Kidney tubule cell (primary cell): ENCODE data around the gene ANOS1.

ENCODE experiments used
- DNase-seq: peaks from one replicate; pipeline ENCODE4 v3.0.0-alpha.2; 2018; ENCODE audit warnings: low spot score

ANOS1 gene

GRCh38 chrX:8714164-8714563 lies 17.8 kb downstream of the ANOS1 start:
- no peak for DNase-seq

GRCh38 chrX:8711401-8711800 lies 20.5 kb downstream of the ANOS1 start:
- DNase-seq = no peak

- DNase-seq = no peak
Observed at GRCh38 chrX:8704184-8704583, 27.8 kb downstream of the ANOS1 start.

- no peak for DNase-seq
Observed at GRCh38 chrX:8692871-8693270, 39.1 kb downstream of the ANOS1 start.

GRCh38 chrX:8689473-8689872 lies 42.5 kb downstream of the ANOS1 start:
- DNase-seq = no peak

- DNase-seq = peak; percentile 42
Observed at GRCh38 chrX:8688776-8689175, 43.2 kb downstream of the ANOS1 start.

- peak; percentile 4 for DNase-seq
Observed at GRCh38 chrX:8684201-8684965, 47.6 kb downstream of the ANOS1 start.

- no peak for DNase-seq
Observed at GRCh38 chrX:8683687-8684086, 48.2 kb downstream of the ANOS1 start.

GRCh38 chrX:8679550-8679949 lies 52.4 kb downstream of the ANOS1 start:
- DNase-seq = no peak

GRCh38 chrX:8675006-8675630 lies 56.8 kb downstream of the ANOS1 start:
- DNase-seq = no peak

- DNase-seq = no peak
Observed at GRCh38 chrX:8673201-8673600, 58.7 kb downstream of the ANOS1 start.

- no peak for DNase-seq
Observed at GRCh38 chrX:8672176-8672575, 59.8 kb downstream of the ANOS1 start.

- DNase-seq = peak; percentile 4
Observed at GRCh38 chrX:8668813-8669212, 63.1 kb downstream of the ANOS1 start.

- DNase-seq = no peak
Observed at GRCh38 chrX:8663325-8663724, 68.6 kb downstream of the ANOS1 start.

GRCh38 chrX:8657883-8658282 lies 74.1 kb downstream of the ANOS1 start:
- DNase-seq = no peak

- no peak for DNase-seq
Observed at GRCh38 chrX:8653956-8654355, 78.0 kb downstream of the ANOS1 start.

- DNase-seq = no peak
Observed at GRCh38 chrX:8649969-8650368, 82.0 kb downstream of the ANOS1 start.

GRCh38 chrX:8647176-8647575 lies 84.8 kb downstream of the ANOS1 start:
- no peak for DNase-seq

- no peak for DNase-seq
Observed at GRCh38 chrX:8639949-8640475, 91.9 kb downstream of the ANOS1 start.

- no peak for DNase-seq
Observed at GRCh38 chrX:8636497-8636896, 95.4 kb downstream of the ANOS1 start.

- DNase-seq = no peak
Observed at GRCh38 chrX:8635812-8636211, 96.1 kb downstream of the ANOS1 start.

- no peak for DNase-seq
Observed at GRCh38 chrX:8632924-8633323, 99.0 kb downstream of the ANOS1 start.

- peak; percentile 12 for DNase-seq
Observed at GRCh38 chrX:8629871-8630270, 102.1 kb downstream of the ANOS1 start.

- no peak for DNase-seq
Observed at GRCh38 chrX:8627796-8628195, 104.1 kb downstream of the ANOS1 start.
